IPS-15b (cell line): Measurements from ENCODE around the gene TESK1.
"Not testable (repeated sequence)": the region's sequence is repeated elsewhere in the genome, so short reads cannot be mapped to it uniquely, and the experiment has no call there.

Experiments
- H3K27me3 ChIP-seq: one replicate; pipeline ENCODE4 v1.6.1; 2013; ENCODE audit warnings: low read length; ENCODE audit not compliant: control insufficient read depth, insufficient read depth
- H3K36me3 ChIP-seq: one replicate; pipeline ENCODE4 v1.6.1; 2013; ENCODE audit warnings: low read length; ENCODE audit not compliant: control insufficient read depth, insufficient read depth
- H3K4me1 ChIP-seq: one replicate; pipeline ENCODE4 v1.6.1; 2013; ENCODE audit warnings: mild to moderate bottlenecking, low read length; ENCODE audit not compliant: control insufficient read depth, insufficient read depth
- H3K4me3 ChIP-seq: one replicate; pipeline ENCODE4 v1.5.1; 2013; ENCODE audit warnings: low read depth, low read length
- H3K9ac ChIP-seq: one replicate; pipeline ENCODE4 v1.6.1; 2013; ENCODE audit warnings: low read depth, mild to moderate bottlenecking, low read length
- H3K9me3 ChIP-seq: one replicate; pipeline ENCODE4 v1.6.1; 2013; ENCODE audit warnings: mild to moderate bottlenecking, low read length; ENCODE audit not compliant: control insufficient read depth, insufficient read depth

Gene TESK1

GRCh38 chr9:35608221-35608620 is 3.2 kb downstream of the TESK1 start:
- H3K4me1 ChIP-seq: peaks cover 2% of the 10 kb centered on the region
- H3K9ac ChIP-seq: no peak overlapping the region
- H3K36me3 ChIP-seq: peaks cover 13% of the 10 kb centered on the region
- H3K9me3 ChIP-seq: no peaks in the 10 kb centered on the region
- peaks cover 6% of the 10 kb centered on the region for H3K27me3 ChIP-seq
- H3K4me3 ChIP-seq: no peak overlapping the region

GRCh38 chr9:35609001-35609819 is 4.1 kb downstream of the TESK1 start:
- H3K4me3 ChIP-seq: no peak overlapping the region
- H3K4me1 ChIP-seq: peaks cover 2% of the 10 kb centered on the region
- H3K27me3 ChIP-seq: peaks cover 6% of the 10 kb centered on the region
- H3K9ac ChIP-seq: no peak overlapping the region
- peaks cover 13% of the 10 kb centered on the region for H3K36me3 ChIP-seq
- H3K9me3 ChIP-seq: no peaks in the 10 kb centered on the region

GRCh38 chr9:35609820-35610163 is 4.7 kb downstream of the TESK1 start:
- Histone ChIP-seq H3K36me3 (peaks cover 13% of the 10 kb centered on the region), H3K9ac (no peak overlapping the region), H3K4me1 (peaks cover 2% of the 10 kb centered on the region)

GRCh38 chr9:35611230-35611797 is 6.3 kb downstream of the TESK1 start:
- Histone ChIP-seq H3K27me3 (peaks cover 15% of the 10 kb centered on the region), H3K9ac (no peak overlapping the region), H3K9me3 (no peaks in the 10 kb centered on the region), H3K36me3 (peaks cover 13% of the 10 kb centered on the region), H3K4me3 (no peak overlapping the region), H3K4me1 (peaks cover under 1% of the 10 kb centered on the region)

More at GRCh38 chr9:35609820-35610163, 4.7 kb downstream of the TESK1 start:
- no peaks in the 10 kb centered on the region for H3K9me3 ChIP-seq
- peaks cover 6% of the 10 kb centered on the region for H3K27me3 ChIP-seq
- H3K4me3 ChIP-seq: no peak overlapping the region

GRCh38 chr9:35612066-35612465 is 7.0 kb downstream of the TESK1 start:
- not testable (repeated sequence) for H3K9me3 ChIP-seq, H3K9ac ChIP-seq, H3K4me3 ChIP-seq, H3K4me1 ChIP-seq
- H3K36me3 ChIP-seq: peaks cover 10% of the 10 kb centered on the region
- peaks cover 17% of the 10 kb centered on the region for H3K27me3 ChIP-seq

- Histone ChIP-seq H3K4me1 (no peaks in the 10 kb centered on the region), H3K9ac (no peak overlapping the region), H3K9me3 (no peaks in the 10 kb centered on the region), H3K36me3 (peaks cover 10% of the 10 kb centered on the region), H3K27me3 (peaks cover 25% of the 10 kb centered on the region), H3K4me3 (no peak overlapping the region)
These were observed 7.8 kb downstream of the TESK1 start for GRCh38 chr9:35612843-35613242.

GRCh38 chr9:35615981-35616680 is 11.1 kb downstream of the TESK1 start:
- Histone ChIP-seq H3K36me3 (no peaks in the 10 kb centered on the region), H3K4me1 (no peaks in the 10 kb centered on the region), H3K27me3 (peaks cover 34% of the 10 kb centered on the region), H3K9ac (peak overlapping the region; percentile 41), H3K4me3 (peak overlapping the region; percentile 88), H3K9me3 (no peaks in the 10 kb centered on the region)

GRCh38 chr9:35616681-35617459 is 11.8 kb downstream of the TESK1 start:
- no peaks in the 10 kb centered on the region for H3K4me1 ChIP-seq
- peak overlapping the region; percentile 88 for H3K4me3 ChIP-seq
- peak overlapping the region; percentile 56 for H3K9ac ChIP-seq
- H3K27me3 ChIP-seq: peaks cover 34% of the 10 kb centered on the region
- H3K9me3 ChIP-seq: no peaks in the 10 kb centered on the region
- no peaks in the 10 kb centered on the region for H3K36me3 ChIP-seq

GRCh38 chr9:35617548-35617947 is 12.5 kb downstream of the TESK1 start:
- Histone ChIP-seq H3K36me3 (no peaks in the 10 kb centered on the region), H3K4me3 (peak overlapping the region; percentile 88), H3K9me3 (no peaks in the 10 kb centered on the region), H3K4me1 (no peaks in the 10 kb centered on the region), H3K9ac (peak overlapping the region; percentile 56), H3K27me3 (peaks cover 34% of the 10 kb centered on the region)

- no peaks in the 10 kb centered on the region for H3K4me1 ChIP-seq
- H3K27me3 ChIP-seq: peaks cover 34% of the 10 kb centered on the region
- H3K4me3 ChIP-seq: peak within 1 kb of the TSS; percentile 88
- H3K9ac ChIP-seq: peak within 1 kb of the TSS; percentile 56
- no peaks in the 10 kb centered on the region for H3K36me3 ChIP-seq
- H3K9me3 ChIP-seq: no peaks in the 10 kb centered on the region
These were observed 13.3 kb downstream of the TESK1 start, which contains the start of gene CD72 for GRCh38 chr9:35618325-35618727. Gene CD72, minus strand, starts transcription at chr9:35618413. Its CDS starts 110 bp downstream, at chr9:35618303.
